HUDEP-2 (cell line): ENCODE data around the gene CEP43.

ENCODE experiments used
- DNase-seq, 76 experiments: peaks; one replicate each; lab custom pipeline; 2025; ENCODE audit not compliant: unreplicated experiment in 76 of 76; lab: John Stamatoyannopoulos, UW

The CEP43 gene

GRCh38 chr6:166960609-166960978, 38.6 kb upstream of the CEP43 start:
- no peak for DNase-seq

DNA sequence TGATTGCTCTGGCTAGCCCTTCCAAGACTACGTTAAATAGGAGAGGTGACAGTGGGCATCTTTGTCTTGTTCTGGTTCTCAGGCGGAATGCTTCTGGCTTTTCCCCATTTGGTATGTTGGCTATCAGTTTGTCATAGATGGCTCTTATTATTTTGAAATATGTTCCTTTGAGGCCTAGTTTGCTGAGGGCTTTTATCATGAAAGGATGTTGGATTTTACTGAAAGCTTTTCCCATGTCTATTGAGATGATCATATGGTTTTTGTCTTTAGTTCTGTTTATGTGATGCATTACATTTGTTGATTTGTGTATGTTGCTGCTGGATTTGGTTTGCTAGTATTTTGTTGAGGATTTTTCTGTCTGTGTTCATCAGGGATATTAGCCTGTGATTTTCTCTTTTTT, 32.9 kb upstream of the CEP43 start:
- no peak for DNase-seq

GRCh38 chr6:166969390-166970002, 29.7 kb upstream of the CEP43 start:
- DNase-seq = no peak

GRCh38 chr6:166970091-166970490, 29.1 kb upstream of the CEP43 start:
- DNase-seq = no peak

GRCh38 chr6:166970776-166971175, 28.4 kb upstream of the CEP43 start:
- DNase-seq = no peak

GRCh38 chr6:166971271-166971670, 27.9 kb upstream of the CEP43 start:
- no peak for DNase-seq

- DNase-seq = no peak
Measured at GRCh38 chr6:166972101-166972500, 27.1 kb upstream of the CEP43 start.

- no peak for DNase-seq
Measured at GRCh38 chr6:166976636-166977035, 22.6 kb upstream of the CEP43 start.

DNA sequence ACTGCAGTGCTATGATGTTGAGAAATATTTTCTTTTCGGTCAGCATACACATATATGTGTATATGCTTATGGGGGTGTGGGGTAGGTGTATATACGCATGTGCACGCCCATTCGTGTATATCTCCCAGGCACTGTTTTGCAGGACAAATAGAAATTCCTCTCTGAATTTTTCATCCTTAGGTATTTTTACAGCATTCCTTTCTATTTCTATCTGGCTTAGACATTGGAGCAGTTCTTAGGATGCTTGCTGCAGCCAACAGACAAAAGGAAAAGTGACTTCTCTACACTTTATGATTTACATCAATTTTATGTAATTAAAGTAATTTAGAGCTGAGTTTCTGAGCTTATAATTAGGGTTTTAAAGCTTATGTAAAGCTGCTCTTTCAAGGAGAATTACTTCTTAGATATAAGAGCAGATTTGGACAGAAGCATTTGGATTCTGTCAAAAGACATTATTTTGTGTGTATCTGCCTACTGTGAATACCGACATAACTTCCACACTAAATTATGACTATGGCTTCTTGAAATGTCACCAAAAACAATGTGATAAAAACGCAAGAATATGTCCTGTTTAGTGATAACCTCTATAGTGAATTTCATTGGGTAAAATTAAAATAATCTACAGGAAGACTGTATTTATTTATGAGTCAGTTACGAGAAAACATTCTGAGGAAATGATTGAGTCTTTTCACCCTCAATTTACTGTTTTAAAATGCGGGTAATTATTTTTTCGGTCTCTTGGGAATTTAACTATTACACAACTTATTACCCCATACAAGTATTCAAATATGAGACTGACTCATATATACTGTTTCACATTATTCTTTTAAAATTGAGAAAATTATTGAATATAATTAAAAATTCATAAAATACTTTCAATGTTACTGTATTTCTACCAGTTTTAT, 21.3 kb upstream of the CEP43 start:
- DNase-seq = no peak

DNA sequence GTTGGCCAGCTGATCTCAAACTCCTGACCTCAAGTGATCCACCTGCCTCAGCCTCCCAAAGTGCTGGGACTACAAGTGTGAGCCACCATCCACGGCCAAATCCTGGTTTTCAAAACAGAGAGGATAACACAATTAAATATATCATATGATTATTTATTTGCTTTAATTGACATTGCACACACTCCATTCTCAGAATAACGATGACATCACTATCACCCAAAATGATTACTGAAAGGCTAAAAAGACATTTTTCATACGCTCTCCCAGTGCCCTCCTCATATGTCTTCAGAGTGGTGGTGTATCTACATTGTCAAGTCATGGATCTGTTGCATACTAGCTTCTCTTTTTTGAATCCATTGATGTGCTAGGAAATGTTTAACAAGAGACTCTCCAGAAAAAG, 18.5 kb upstream of the CEP43 start:
- no peak for DNase-seq

DNA sequence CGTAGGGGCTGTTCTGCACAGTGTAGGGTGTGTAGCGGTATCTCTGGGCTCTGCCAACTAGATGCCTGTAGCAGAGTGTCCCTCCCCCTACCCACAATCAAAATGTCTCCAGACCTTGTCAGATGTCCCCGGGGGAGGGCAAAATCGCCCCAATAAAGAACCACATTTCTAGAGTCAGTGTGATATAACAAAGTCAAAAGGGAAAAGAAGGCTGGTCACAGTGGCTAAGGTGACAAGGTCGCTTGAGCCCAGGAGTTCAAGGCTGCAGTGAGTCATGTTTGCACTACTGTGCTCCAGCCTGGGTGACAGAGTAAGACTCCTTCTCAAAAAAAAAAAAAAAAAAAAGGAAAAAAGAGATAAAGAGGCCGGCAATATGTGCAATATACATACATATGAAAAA, 11.7 kb upstream of the CEP43 start:
- no peak for DNase-seq

GRCh38 chr6:166987930-166988329, 11.3 kb upstream of the CEP43 start:
- DNase-seq = no peak

- DNase-seq = no peak
Measured at GRCh38 chr6:166988674-166989201, 10.5 kb upstream of the CEP43 start.

DNA sequence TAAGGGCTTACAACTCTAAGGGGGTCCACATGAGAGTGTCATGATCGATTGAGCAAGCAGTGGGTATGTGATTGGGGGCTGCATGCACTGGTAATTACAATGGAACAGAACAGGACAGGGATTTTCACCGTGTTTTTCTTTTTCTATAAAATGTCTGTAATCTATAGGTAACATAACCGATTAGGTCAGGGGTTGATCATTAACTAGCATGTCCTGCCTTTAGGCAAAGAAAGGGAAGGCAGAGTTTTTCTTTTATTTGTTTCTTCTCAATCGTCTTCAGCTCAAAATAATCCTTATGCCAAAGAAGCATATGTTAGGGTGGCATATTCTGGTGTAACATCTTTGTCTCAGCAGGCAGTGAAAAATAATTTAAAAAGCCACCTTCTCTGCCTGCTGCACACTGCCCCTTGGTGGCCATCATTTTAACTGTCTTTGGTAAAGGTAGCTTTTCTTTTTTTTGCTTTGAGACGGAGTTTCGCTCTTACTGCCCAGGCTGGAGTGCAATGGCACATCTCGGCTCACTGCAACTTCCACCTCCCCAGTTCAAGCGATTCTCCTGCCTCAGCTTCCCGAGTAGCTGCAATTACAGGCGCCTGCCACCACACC, 9.7 kb upstream of the CEP43 start:
- DNase-seq = peak in 12 of 76 experiments; percentile 10 to 41 (median 24)

- no peak for DNase-seq
Measured at GRCh38 chr6:166996406-166996805, 2.8 kb upstream of the CEP43 start.

- no peak for DNase-seq
Measured at GRCh38 chr6:166997348-166997747, 1.8 kb upstream of the CEP43 start.

- DNase-seq = peak in 72 of 76 experiments; percentile 21 to 82 (median 64)
Measured at GRCh38 chr6:166997768-166998255, 1.4 kb upstream of the CEP43 start.

GRCh38 chr6:166998256-166999144, 697 bp upstream of the CEP43 start:
- DNase-seq = peak in 8 of 76 experiments; percentile 28 to 98 (median 40)

DNA sequence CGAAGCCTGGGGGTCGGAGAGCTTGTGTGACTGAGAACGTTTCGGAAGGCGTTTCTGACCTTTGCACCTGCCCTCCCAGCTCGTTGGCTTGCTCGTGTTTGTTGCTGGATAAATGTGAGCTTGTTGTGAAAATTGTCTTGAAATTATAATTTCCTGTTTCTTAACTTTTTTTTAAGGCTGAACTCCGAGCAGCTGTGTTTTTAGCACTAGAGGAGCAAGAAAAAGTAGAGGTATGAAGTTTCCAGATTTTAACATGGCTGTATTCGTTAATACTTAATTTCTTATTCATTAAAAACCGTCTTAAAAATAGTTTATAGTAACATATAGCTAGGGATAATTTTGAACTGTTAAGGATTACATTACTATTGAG, 672 bp downstream of the CEP43 start:
- peak in 1 of 76 experiments; percentile 30 for DNase-seq

GRCh38 chr6:167000759-167001158, 1.6 kb downstream of the CEP43 start:
- DNase-seq = no peak
